Measurements from ENCODE around the gene UMPS.

UMPS gene

DNA sequence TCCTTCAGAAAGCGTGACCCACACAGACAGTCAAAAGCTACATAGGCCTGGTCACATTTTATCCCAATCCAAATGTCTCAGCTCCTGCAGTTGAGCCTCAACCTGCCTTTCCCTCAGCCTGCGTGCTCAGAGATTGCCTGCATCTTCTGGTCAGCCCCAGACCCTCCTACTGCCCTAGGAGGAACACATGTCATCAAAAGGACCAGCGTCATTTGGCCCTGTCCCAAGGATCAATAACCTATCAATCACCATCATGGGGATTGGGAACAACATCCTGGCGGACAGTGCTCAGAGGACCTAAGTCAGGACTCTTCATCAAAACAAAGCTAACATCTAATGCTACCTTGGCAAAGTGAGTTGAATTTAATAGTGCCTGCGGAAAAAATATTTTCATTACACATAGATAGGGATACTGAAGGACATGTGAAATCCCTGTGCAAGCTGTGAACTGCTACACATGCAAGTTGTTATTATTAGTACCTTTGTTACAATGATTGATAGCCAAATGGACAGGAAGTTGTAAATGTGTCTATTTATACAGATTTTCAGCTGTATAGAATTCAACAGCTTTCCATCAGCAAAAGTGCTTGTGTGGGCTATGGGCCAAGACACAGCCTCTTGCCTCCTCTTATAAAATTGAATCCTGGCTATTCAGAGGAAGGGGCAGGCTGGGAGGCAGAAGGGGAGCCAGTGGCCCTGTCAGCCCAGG, 47.7 kb downstream of the UMPS start:
- TF ChIP-seq, protein P1, sequence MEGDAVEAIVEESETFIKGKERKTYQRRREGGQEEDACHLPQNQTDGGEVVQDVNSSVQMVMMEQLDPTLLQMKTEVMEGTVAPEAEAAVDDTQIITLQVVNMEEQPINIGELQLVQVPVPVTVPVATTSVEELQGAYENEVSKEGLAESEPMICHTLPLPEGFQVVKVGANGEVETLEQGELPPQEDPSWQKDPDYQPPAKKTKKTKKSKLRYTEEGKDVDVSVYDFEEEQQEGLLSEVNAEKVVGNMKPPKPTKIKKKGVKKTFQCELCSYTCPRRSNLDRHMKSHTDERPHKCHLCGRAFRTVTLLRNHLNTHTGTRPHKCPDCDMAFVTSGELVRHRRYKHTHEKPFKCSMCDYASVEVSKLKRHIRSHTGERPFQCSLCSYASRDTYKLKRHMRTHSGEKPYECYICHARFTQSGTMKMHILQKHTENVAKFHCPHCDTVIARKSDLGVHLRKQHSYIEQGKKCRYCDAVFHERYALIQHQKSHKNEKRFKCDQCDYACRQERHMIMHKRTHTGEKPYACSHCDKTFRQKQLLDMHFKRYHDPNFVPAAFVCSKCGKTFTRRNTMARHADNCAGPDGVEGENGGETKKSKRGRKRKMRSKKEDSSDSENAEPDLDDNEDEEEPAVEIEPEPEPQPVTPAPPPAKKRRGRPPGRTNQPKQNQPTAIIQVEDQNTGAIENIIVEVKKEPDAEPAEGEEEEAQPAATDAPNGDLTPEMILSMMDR (conservative IDR thresholded peaks at IDR 0.05) = no peak
- no peak overlapping the region for H3K27ac ChIP-seq

DNA sequence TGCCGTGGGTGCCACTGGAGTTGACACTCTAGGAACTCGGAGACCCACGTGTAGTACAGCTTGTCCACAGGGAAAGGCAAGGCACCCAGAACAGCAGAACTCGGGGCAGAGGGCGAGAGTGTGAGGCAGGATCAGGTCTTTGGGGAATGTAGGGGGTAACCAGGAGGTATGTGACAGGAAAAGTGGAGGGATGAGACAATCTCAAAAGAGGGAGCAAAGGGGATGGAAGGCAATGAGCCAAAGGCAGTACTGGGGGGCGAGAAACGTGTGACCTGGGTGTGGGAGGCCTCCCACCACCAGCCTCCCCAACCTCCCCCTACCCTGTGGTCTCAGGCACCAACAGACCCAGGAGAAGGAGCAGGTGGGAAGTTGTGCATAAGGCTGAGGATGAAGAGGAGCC, 48.9 kb downstream of the UMPS start:
- TF ChIP-seq, protein P1 (conservative IDR thresholded peaks at IDR 0.05) = no peak
- no peak overlapping the region for H3K27ac ChIP-seq

DNA sequence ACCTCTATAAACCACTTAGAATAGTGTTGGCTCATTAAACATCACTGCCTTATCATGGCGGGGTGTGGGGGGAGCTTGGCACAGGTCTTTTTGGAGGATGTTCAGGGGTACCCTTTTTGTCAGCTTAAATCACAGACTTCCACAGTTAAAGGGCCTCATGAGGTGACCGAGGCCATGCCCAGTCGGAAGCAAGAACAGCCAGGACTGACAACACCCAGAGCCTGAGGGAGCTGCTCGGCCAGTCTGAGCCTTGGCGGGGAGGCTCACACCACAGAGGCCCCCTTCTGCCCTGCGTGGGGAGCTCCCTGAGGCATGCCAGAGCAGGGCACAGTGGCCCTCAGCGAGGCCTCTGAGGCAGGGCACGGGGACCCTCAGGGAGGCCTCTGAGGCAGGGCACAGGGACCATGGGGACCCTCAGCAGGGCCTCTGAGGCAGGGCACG, 49.5 kb downstream of the UMPS start:
- TF ChIP-seq, protein P1 (conservative IDR thresholded peaks at IDR 0.05) = no peak
- H3K27ac ChIP-seq = no peak overlapping the region

DNA sequence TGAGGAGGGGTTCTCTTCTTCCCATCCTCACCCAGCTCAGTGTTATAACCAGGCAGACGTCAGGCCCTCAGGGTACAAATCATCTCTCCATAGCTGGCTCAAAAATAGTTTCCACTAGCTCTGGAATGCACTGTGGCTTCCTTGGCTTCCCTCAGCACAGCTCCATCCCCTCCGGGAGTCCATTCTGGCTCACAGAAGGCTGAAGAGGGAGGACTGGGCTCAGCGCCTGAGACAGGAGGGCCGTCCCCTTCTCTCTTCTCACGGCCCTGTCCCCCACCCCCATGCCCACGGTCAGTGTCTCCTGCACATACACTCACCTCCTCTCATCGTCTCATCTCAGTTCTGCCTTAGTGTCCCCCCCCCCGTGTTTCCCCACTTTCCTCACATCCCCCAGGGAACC, 50.1 kb downstream of the UMPS start:
- TF ChIP-seq, protein P1 (conservative IDR thresholded peaks at IDR 0.05) = no peak
- H3K27ac ChIP-seq = no peak overlapping the region

DNA sequence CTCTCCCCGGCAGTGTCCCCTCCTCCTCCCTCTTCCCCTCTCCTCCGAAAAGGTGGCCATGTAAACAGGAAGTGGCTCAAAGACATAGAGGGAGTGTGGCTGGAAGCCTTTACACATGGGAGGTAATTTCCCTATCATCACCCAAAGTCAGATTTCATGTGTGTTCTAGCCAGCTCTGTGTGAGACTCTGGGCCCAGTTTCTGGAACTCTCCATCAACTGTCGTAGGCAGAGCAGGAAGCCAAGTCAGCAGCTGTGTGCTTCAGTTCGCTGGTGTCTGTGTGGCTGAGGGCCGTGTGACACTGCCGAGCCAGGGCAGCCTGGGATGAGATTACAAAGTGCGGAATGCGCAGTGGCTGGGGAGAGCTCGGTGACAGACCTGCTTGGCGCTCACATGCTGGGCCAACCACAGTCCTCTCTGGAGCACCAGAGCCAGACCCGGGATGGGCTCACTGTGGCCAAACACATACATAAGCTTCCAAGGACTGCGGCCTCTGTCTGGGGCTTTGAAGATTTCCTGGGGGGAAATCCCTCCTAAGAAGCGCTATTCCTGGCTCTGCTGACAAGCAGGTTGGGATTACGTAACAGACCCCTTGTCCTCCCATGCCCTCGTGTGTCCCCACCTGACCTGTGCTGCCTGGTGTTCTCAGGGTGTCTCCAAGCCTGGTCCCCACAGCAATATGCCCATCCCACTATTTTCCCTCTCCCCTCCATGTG, 50.7 kb downstream of the UMPS start:
- TF ChIP-seq, protein P1 (conservative IDR thresholded peaks at IDR 0.05) = no peak

DNA sequence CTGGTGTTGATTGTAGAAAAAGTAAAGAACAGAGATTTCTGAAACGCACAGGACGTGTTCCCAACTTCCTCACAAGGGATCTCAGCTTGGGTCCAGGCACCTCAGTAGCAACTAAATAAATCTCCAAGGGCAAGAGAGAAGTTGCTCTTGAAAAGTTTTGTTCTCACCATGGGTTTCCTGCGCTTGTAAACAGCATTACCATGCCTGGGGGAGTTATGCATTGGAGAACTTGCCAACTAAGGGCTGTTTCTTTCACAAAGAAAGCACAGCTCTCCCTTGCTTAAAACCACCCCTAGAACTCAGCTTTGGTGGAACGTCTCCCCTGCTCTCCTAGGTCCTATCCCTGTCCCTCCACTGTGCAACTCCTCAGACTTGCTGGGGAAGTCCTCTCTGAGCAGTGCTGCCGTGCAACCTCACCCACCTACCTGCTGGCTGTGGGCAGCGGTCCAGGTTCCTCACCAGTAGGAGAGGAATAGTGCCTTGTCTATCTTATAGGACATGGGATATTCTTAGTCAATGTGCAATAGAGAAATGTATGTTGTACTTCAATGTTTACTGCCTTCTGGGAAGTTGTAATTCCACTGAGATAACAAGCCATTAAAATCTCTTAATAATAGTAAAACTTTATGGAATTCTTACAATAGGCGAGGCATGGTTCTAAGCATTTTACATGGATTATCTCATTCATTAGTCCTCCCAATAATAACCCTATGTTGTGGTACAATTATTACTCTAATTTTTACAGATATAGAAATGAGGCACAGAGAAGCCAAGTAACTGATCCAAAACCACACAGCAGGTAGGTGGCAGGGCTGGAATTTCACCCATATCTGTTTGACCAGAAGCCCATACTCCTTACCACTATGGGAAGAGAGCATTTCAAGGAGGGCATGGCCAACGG, 51.5 kb downstream of the UMPS start:
- TF ChIP-seq, protein P1 (conservative IDR thresholded peaks at IDR 0.05) = no peak
- peak overlapping the region; percentile 36 for H3K27ac ChIP-seq

More for the DNA sequence above, 50.7 kb downstream of the UMPS start:
- peak overlapping the region; percentile 36; the same call in 1 of the 2 replicates for H3K27ac ChIP-seq

DNA sequence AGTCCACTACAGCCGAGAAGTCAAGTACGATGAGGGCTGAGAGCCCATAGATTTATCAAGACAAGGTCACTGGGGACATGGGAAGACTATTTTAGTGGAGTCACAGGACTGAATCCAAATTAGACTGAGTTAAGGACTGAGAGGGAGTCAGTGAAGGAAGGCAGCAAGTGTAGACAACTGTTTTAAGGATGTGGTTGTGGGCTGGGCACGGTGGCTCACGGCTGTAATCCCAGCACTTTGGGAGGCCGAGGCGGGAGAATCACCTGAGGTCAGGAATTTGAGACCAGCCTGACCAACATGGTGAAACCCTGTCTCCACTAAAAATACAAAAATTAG, 52.1 kb downstream of the UMPS start:
- peak overlapping the region; percentile 36 for H3K27ac ChIP-seq
